ENCODE data around the gene DSTYK.

GRCh38 chr1:205183676-205184335 lies 27.7 kb downstream of the DSTYK start:
- TF ChIP-seq CTCF (IDR thresholded peaks at IDR 0.05; ENCODE audit: extremely low read depth in 1 of 2, insufficient read depth in 1 of 2, low read depth in 1 of 2, low read length in 2 of 2): no peak
- TF ChIP-seq POLR2A (IDR thresholded peaks at IDR 0.05; ENCODE audit: low read depth, low read length): no peak
- TF ChIP-seq EZH2 (IDR thresholded peaks at IDR 0.05; ENCODE audit: borderline replicate concordance, low read depth, low read length, severe bottlenecking): no peak
- TF ChIP-seq JUN (IDR thresholded peaks at IDR 0.05; ENCODE audit: borderline replicate concordance, insufficient read depth, insufficient read length, low read depth): no peak
- TF ChIP-seq POLR2AphosphoS5 (IDR thresholded peaks at IDR 0.05; ENCODE audit: insufficient read depth, low read depth, low read length): no peak
- no peak for TF ChIP-seq MAX (IDR thresholded peaks at IDR 0.05; ENCODE audit: insufficient read depth, insufficient read length)
